Measurements from ENCODE around the gene ZNF595.
"Not testable (repeated sequence)": the region's sequence is repeated elsewhere in the genome, so short reads cannot be mapped to it uniquely, and the experiment has no call there.

The ZNF595 gene

GRCh38 chr4:86559-87324, 33.6 kb downstream of the ZNF595 start:
- not testable (repeated sequence) for DNase-seq

GRCh38 chr4:98386-98785, 45.3 kb downstream of the ZNF595 start:
- no peak for DNase-seq

- no peak for DNase-seq
Measured at GRCh38 chr4:99863-100262, 46.7 kb downstream of the ZNF595 start.

- DNase-seq, result no peak
Measured at GRCh38 chr4:107083-107443, 53.9 kb downstream of the ZNF595 start.

GRCh38 chr4:107444-108429, 54.6 kb downstream of the ZNF595 start:
- no peak for DNase-seq

GRCh38 chr4:112771-113170, 59.6 kb downstream of the ZNF595 start:
- no peak for DNase-seq

- DNase-seq, result no peak
Measured at GRCh38 chr4:113732-114131, 60.6 kb downstream of the ZNF595 start.

- DNase-seq, result no peak
Measured at GRCh38 chr4:114149-114548, 61.0 kb downstream of the ZNF595 start.

GRCh38 chr4:116499-116898, 63.4 kb downstream of the ZNF595 start:
- DNase-seq, result no peak

GRCh38 chr4:120616-121015, 67.5 kb downstream of the ZNF595 start:
- DNase-seq, result no peak

GRCh38 chr4:121408-122084, 68.4 kb downstream of the ZNF595 start:
- DNase-seq, result no peak

- DNase-seq, result not testable (repeated sequence)
Measured at GRCh38 chr4:123922-124274, 70.8 kb downstream of the ZNF595 start.

- peak; percentile 89 for DNase-seq
Measured at GRCh38 chr4:124275-125081, 71.4 kb downstream of the ZNF595 start, which contains the start of gene ZNF718. Gene ZNF718, plus strand, starts transcription at chr4:124501. Its CDS starts 170 bp downstream, at chr4:124671.

GRCh38 chr4:125091-125771, 72.1 kb downstream of the ZNF595 start:
- peak; percentile 50 for DNase-seq

GRCh38 chr4:125833-126232, 72.7 kb downstream of the ZNF595 start:
- no peak for DNase-seq

- no peak for DNase-seq
Measured at GRCh38 chr4:132483-132882, 79.4 kb downstream of the ZNF595 start.

Measured in activated CD4-positive, CD25-positive, alpha-beta regulatory T cell treated with anti-CD3 and anti-CD28 coated beads, Interleukin-2, amount 50 U/mL, for 72 hours (primary cell).